HepG2 (cell line): Measurements from ENCODE around the gene DDTL. TPM values are rescaled to one million over a fixed set of nuclear protein-coding genes. Genes with fewer than 3 reads are reported as not detected.

Experiments
- ATAC-seq: fragments of 200-7000 bp; cut with Tn5 transposase; 3 replicates; pipeline ENCODE4 v1.9.1; 2020; ENCODE audit warnings: mild to moderate bottlenecking, moderate library complexity
- BruUV-seq: library from RNA; stranded (reverse); fragments of 400-500 nt; replicated peaks from 2 replicates; lab custom pipeline; 2021; lab: Mats Ljungman, UMichigan
- CTCF ChIA-PET: fragments of 300-600 bp; formaldehyde crosslinking; extraction: SDS; loops from one replicate; lab custom pipeline; 2021; ENCODE audit warnings: low total read pairs, inconsistent platforms, low intra/inter-chr PET ratio; lab: Yijun Ruan, JAX
- POLR2A ChIA-PET: fragments of 350-600 bp; sonication (Branson Sonifier 250); formaldehyde crosslinking; loops from one replicate; lab custom pipeline; 2020; ENCODE audit warnings: antibody characterized with exemption, inconsistent platforms; lab: Yijun Ruan, JAX
- DNase-seq: peaks from one replicate; pipeline ENCODE4 v3.0.0-alpha.2; 2015; ENCODE audit warnings: low spot score
- FAIRE-seq: peaks from 3 replicates; lab custom pipeline; 2011; peaks lifted over from hg19 to GRCh38; lab: Jason Lieb, UNC
- H2AFZ ChIP-seq: one replicate; pipeline ENCODE4 v1.6.1; 2011; ENCODE audit warnings: low read length, inconsistent platforms
- H3K27ac ChIP-seq: fragments of 300-600 bp; 3 replicates; pipeline ENCODE4 v1.8.0; 2011; ENCODE audit warnings: mixed run types, mild to moderate bottlenecking, mixed read lengths, low read length, inconsistent platforms; ENCODE audit not compliant: insufficient read depth; ENCODE audit errors: extremely low read length
- H3K27me3 ChIP-seq, 2 experiments: fragments of 200-600 bp in 1 of 2; 2 replicates in 1 of 2; 3 replicates in 1 of 2; pipeline versions ENCODE4 v1.6.0 to v1.8.0; 2011; ENCODE audit warnings: low read length in 2 of 2, mild to moderate bottlenecking in 2 of 2, moderate library complexity in 2 of 2, inconsistent platforms in 1 of 2; ENCODE audit not compliant: insufficient read depth in 2 of 2, control insufficient read depth in 1 of 2
- H3K36me3 ChIP-seq, 2 experiments: fragments of 200-600 bp in 1 of 2; replicated peaks in 1 of 2; 2 replicates in 1 of 2; 3 replicates in 1 of 2; pipeline versions ENCODE4 v1.5.1 to v1.8.0; 2011; ENCODE audit warnings: low read length in 2 of 2, inconsistent platforms in 1 of 2; ENCODE audit not compliant: insufficient read depth in 2 of 2, control insufficient read depth in 1 of 2
- H3K4me1 ChIP-seq: 2 replicates; pipeline ENCODE4 v1.5.1; 2012; ENCODE audit warnings: low read length, inconsistent platforms; ENCODE audit not compliant: insufficient read depth
- H3K4me2 ChIP-seq: 2 replicates; pipeline ENCODE4 v1.6.0; 2011; ENCODE audit warnings: low read depth, low read length, inconsistent platforms
- H3K4me3 ChIP-seq, 3 experiments: fragments of 200-600 bp in 1 of 3; sonication (generic), shearing (Covaris generic) in 1 of 3; replicated peaks in 1 of 3; 2 replicates each; pipeline ENCODE4 v1.5.1; 2011 to 2016; ENCODE audit warnings: low read length in 3 of 3, inconsistent platforms in 2 of 3, low read depth in 2 of 3, mild to moderate bottlenecking in 2 of 3, control low read depth in 1 of 3, mixed read lengths in 1 of 3; ENCODE audit not compliant: insufficient read depth in 1 of 3
- H3K79me2 ChIP-seq: one replicate; pipeline ENCODE4 v1.6.1; 2011; ENCODE audit warnings: low read length, inconsistent platforms; ENCODE audit not compliant: insufficient read depth
- H3K9ac ChIP-seq: 2 replicates; pipeline ENCODE4 v1.6.0; 2011; ENCODE audit warnings: mild to moderate bottlenecking, low read depth, low read length, inconsistent platforms; ENCODE audit not compliant: insufficient read depth
- H3K9me3 ChIP-seq: 2 replicates; pipeline ENCODE4 v1.5.1; 2012; ENCODE audit warnings: mild to moderate bottlenecking, low read length
- H4K20me1 ChIP-seq: 2 replicates; pipeline ENCODE4 v1.6.0; 2011; ENCODE audit warnings: inconsistent platforms, mild to moderate bottlenecking, low read length, moderate library complexity; ENCODE audit not compliant: insufficient read depth
- ARNT ChIP-seq: fragments of 450-650 bp; IDR thresholded peaks from 2 replicates; pipeline ENCODE4 v1.6.1; 2017
- DR1 ChIP-seq: sonication (generic); formaldehyde crosslinking; IDR thresholded peaks from 2 replicates; pipeline ENCODE4 v1.8.0; 2021; ENCODE audit warnings: mild to moderate bottlenecking, missing genetic modification reagents, inconsistent platforms
- HDAC2 ChIP-seq: sonication (generic); formaldehyde crosslinking; IDR thresholded peaks from 2 replicates; pipeline ENCODE4 v1.4.0; 2020; ENCODE audit warnings: missing genetic modification reagents
- KAT7 ChIP-seq: IDR thresholded peaks from 2 replicates; pipeline ENCODE4 v1.6.1; 2018; ENCODE audit warnings: borderline replicate concordance, missing compliant biosample characterization
- KDM5A ChIP-seq: fragments of 200-600 bp; sonication (generic); IDR thresholded peaks from 2 replicates; pipeline ENCODE4 v1.7.0; 2018; ENCODE audit warnings: antibody characterized with exemption, mild to moderate bottlenecking, low read length, borderline replicate concordance
- MAFF ChIP-seq: IDR thresholded peaks from 2 replicates; pipeline ENCODE4 v1.6.1; 2011; ENCODE audit warnings: low read depth, low read length, improper control_type of control experiment
- NR2F6 ChIP-seq, 2 experiments: IDR thresholded peaks; 2 replicates each; pipeline ENCODE4 v1.6.1; 2016; ENCODE audit warnings: antibody characterized with exemption in 1 of 2, mild to moderate bottlenecking in 1 of 2
- RBM22 ChIP-seq: fragments of 200-400 bp; formaldehyde crosslinking; optimal IDR thresholded peaks from 2 replicates; pipeline ENCODE3; 2017; ENCODE audit warnings: mild to moderate bottlenecking, low read length, moderate library complexity
- SAP130 ChIP-seq: IDR thresholded peaks from 2 replicates; pipeline ENCODE4 v1.6.1; 2016; ENCODE audit warnings: low read depth
- SOX13 ChIP-seq, 3 experiments: fragments of 450-650 bp in 1 of 3; sonication (generic) in 1 of 3; formaldehyde crosslinking in 1 of 3; IDR thresholded peaks in 2 of 3; conservative IDR thresholded peaks in 1 of 3; 2 replicates each; pipeline versions ENCODE4 v1.5.0 to v1.6.1; 2016 to 2020; ENCODE audit warnings: antibody characterized with exemption in 1 of 3, mild to moderate bottlenecking in 1 of 3, missing compliant biosample characterization in 1 of 3, missing genetic modification reagents in 1 of 3, moderate library complexity in 1 of 3
- ZFP41 ChIP-seq: sonication (generic); formaldehyde crosslinking; IDR thresholded peaks from 2 replicates; pipeline ENCODE4 v1.4.0; 2020; ENCODE audit warnings: mild to moderate bottlenecking, missing genetic modification reagents, borderline replicate concordance
- ZNF34 ChIP-seq: sonication (generic); formaldehyde crosslinking; IDR thresholded peaks from 2 replicates; pipeline ENCODE4 v1.4.0; 2020; ENCODE audit warnings: mild to moderate bottlenecking, missing genetic modification reagents, borderline replicate concordance
- ZSCAN9 ChIP-seq: IDR thresholded peaks from 2 replicates; pipeline ENCODE4 v1.6.1; 2016; ENCODE audit warnings: borderline replicate concordance
- WGBS: methylation state at CpG from one replicate; pipeline ENCODE4 v1.1.6; 2017; ENCODE audit warnings: low lambda C conversion rate; 5-methylcytosine and 5-hydroxymethylcytosine counted together
- in situ Hi-C: cut with HindIII; loops from 2 replicates; pipeline ENCODE4 v1.10.0; 2017; ENCODE audit warnings: low pct_unique_long_range_greater_than_20kb; ENCODE audit not compliant: extremely low pct_ligation_motif_present
- intact Hi-C: fragments of 100-400 bp; cut with micrococcal nuclease; formaldehyde crosslinking; loops from one replicate; pipeline ENCODE4 v1.10.0; 2022; ENCODE audit not compliant: unreplicated experiment
- polyA plus RNA-seq, 8 experiments: library from polyadenylated mRNA; depleted of rRNA in 3 of 8; stranded (reverse) in 7 of 8; unstranded in 1 of 8; fragments of >200 nt; fragmentation: Illumina TruSeq in 4 of 8; extraction: Trizol in 4 of 8; gene quantifications; 2 replicates each; pipeline versions ENCODE4 v1.2.1 to v1.2.3, GENCODE V29; 2011 to 2016; ENCODE audit warnings: low read depth in 4 of 8, missing spikeins in 1 of 8, mixed read lengths in 1 of 8; ENCODE audit not compliant: insufficient read depth in 1 of 8
- total RNA-seq, 5 experiments: library from RNA; depleted of rRNA; stranded (reverse); fragments of >200 nt; fragmentation: Illumina TruSeq; extraction: Trizol; gene quantifications; 2 replicates each; pipeline ENCODE4 v1.2.3, GENCODE V29; 2016; ENCODE audit warnings: low read depth in 1 of 5
- TF ChIP-seq, protein P1 (sequence below): sonication (generic); formaldehyde crosslinking; IDR thresholded peaks from 2 replicates; pipeline ENCODE4 v1.4.0; 2020; ENCODE audit warnings: missing genetic modification reagents
- TF ChIP-seq, protein P2 (sequence below): sonication (generic); formaldehyde crosslinking; IDR thresholded peaks from 2 replicates; pipeline ENCODE4 v1.9.0; 2021; ENCODE audit warnings: missing genetic modification reagents, borderline replicate concordance
- TF ChIP-seq, protein P3 (sequence below): sonication (generic); formaldehyde crosslinking; conservative IDR thresholded peaks from 2 replicates; pipeline ENCODE4 v1.4.0; 2020; ENCODE audit warnings: missing genetic modification reagents
- TF ChIP-seq, protein P4 (sequence below): sonication (generic); formaldehyde crosslinking; IDR thresholded peaks from 2 replicates; pipeline ENCODE4 v1.4.0; 2020; ENCODE audit warnings: missing genetic modification reagents; ENCODE audit errors: not compliant biosample characterization

The DDTL gene
- total and polyA plus RNA-seq, 2 of the 13 experiments (the other 11 are each of a cell fraction or from before 2014, with no cell fraction given), result 0.31 TPM; not detected in 1

DNA sequence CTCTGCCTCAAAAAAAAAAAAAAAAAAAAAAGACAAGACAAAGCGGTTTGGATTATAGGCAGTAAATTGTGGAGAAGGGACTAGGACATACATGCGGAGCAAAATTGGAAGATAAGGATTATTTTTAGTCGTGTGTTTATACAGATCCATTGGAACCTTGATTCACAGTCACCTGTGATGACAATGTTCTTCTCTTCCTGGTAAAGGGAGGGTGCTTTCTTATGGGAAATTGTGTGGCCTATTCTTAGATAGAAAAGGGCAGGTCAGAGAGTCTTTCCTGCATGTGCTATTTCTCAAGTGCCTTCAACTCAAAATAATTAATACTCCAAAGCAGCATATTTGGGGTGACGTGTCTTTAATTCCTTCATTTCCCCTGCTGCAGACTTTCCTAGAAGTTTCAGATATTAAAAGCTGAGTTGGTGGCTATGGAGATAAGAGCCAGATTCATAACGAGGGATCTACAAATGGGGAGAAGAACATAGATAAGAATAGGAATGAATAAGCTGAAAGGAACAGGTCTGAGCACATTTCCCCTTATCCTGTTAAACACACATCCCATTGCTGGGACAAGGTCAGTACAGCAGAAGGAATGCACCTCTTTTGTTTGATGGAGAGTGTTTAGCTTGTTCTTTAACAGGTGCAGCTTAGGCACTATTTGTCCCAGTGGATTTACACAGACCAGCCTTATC, 28.2 kb upstream of the DDTL start:
- peak; percentile 98 for ATAC-seq
- peaks cover 18% of the 10 kb centered on the region for H3K4me1 ChIP-seq
- H3K79me2 ChIP-seq, result no peaks in the 10 kb centered on the region
- FAIRE-seq, result peak; percentile 92
- ChIA-PET POLR2A (interaction anchor here (1.0 kb wide), 2 partner anchors 59 to 242 kb away, joined by 3 to 5 read pairs; no protein-coding TSS in a partner anchor), CTCF (no interaction called here)
- no peaks in the 10 kb centered on the region for H3K27me3 ChIP-seq
- in situ Hi-C loops (loop anchor here (5.0 kb wide), 1 partner anchor 69 kb away; the partner anchor contains the start of gene GSTT4), intact Hi-C loops (no loop called here)
- no peak overlapping the region for H3K27ac ChIP-seq
- no peaks in the 10 kb centered on the region for H3K9me3 ChIP-seq
- 50% methylated on average over 5 of the region's 5 CpGs for WGBS
- no peak overlapping the region for H3K9ac ChIP-seq
- peak overlapping the region; percentile 44 for H3K4me2 ChIP-seq
- no peak overlapping the region for H2AFZ ChIP-seq
- no peaks in the 10 kb centered on the region for H4K20me1 ChIP-seq
- BruUV-seq, result no TSS peak
- no peak overlapping the region for H3K4me3 ChIP-seq
- peak; percentile 81 for DNase-seq
- no peaks in the 10 kb centered on the region for H3K36me3 ChIP-seq
- TF ChIP-seq SOX13 (IDR thresholded peaks at IDR 0.05) (no peak), SOX13 (CRISPR knock-in tag; conservative IDR thresholded peaks at IDR 0.05 in 1 of 2, IDR thresholded peaks at IDR 0.05 in 1 of 2) (peak in 1 of 2 experiments; percentile 89; a peak in 2 of 4 replicates), SAP130 (CRISPR knock-in tag) (peak; percentile 26; the same call in 1 of the 2 replicates), MAFF (no peak), HDAC2 (peak; percentile 61; the same call in 1 of the 2 replicates), ZNF34 (CRISPR knock-in tag) (no peak), ZFP41 (CRISPR knock-in tag) (no peak), NR2F6 (IDR thresholded peaks at IDR 0.05) (no peak), NR2F6 (CRISPR knock-in tag; IDR thresholded peaks at IDR 0.05) (0 out of 2 replicates have a peak, but pooled peaks have one; percentile 22), ARNT (no peak), ZSCAN9 (CRISPR knock-in tag) (no peak), RBM22 (no peak), KDM5A (no peak), KAT7 (no peak), DR1 (no peak)
- TF ChIP-seq, protein P1, sequence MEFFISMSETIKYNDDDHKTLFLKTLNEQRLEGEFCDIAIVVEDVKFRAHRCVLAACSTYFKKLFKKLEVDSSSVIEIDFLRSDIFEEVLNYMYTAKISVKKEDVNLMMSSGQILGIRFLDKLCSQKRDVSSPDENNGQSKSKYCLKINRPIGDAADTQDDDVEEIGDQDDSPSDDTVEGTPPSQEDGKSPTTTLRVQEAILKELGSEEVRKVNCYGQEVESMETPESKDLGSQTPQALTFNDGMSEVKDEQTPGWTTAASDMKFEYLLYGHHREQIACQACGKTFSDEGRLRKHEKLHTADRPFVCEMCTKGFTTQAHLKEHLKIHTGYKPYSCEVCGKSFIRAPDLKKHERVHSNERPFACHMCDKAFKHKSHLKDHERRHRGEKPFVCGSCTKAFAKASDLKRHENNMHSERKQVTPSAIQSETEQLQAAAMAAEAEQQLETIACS, result no peak
- TF ChIP-seq, protein P2, sequence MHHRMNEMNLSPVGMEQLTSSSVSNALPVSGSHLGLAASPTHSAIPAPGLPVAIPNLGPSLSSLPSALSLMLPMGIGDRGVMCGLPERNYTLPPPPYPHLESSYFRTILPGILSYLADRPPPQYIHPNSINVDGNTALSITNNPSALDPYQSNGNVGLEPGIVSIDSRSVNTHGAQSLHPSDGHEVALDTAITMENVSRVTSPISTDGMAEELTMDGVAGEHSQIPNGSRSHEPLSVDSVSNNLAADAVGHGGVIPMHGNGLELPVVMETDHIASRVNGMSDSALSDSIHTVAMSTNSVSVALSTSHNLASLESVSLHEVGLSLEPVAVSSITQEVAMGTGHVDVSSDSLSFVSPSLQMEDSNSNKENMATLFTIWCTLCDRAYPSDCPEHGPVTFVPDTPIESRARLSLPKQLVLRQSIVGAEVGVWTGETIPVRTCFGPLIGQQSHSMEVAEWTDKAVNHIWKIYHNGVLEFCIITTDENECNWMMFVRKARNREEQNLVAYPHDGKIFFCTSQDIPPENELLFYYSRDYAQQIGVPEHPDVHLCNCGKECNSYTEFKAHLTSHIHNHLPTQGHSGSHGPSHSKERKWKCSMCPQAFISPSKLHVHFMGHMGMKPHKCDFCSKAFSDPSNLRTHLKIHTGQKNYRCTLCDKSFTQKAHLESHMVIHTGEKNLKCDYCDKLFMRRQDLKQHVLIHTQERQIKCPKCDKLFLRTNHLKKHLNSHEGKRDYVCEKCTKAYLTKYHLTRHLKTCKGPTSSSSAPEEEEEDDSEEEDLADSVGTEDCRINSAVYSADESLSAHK (CRISPR knock-in tag), result no peak
- TF ChIP-seq, protein P3, sequence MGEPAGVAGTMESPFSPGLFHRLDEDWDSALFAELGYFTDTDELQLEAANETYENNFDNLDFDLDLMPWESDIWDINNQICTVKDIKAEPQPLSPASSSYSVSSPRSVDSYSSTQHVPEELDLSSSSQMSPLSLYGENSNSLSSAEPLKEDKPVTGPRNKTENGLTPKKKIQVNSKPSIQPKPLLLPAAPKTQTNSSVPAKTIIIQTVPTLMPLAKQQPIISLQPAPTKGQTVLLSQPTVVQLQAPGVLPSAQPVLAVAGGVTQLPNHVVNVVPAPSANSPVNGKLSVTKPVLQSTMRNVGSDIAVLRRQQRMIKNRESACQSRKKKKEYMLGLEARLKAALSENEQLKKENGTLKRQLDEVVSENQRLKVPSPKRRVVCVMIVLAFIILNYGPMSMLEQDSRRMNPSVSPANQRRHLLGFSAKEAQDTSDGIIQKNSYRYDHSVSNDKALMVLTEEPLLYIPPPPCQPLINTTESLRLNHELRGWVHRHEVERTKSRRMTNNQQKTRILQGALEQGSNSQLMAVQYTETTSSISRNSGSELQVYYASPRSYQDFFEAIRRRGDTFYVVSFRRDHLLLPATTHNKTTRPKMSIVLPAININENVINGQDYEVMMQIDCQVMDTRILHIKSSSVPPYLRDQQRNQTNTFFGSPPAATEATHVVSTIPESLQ, result no peak
- TF ChIP-seq, protein P4, sequence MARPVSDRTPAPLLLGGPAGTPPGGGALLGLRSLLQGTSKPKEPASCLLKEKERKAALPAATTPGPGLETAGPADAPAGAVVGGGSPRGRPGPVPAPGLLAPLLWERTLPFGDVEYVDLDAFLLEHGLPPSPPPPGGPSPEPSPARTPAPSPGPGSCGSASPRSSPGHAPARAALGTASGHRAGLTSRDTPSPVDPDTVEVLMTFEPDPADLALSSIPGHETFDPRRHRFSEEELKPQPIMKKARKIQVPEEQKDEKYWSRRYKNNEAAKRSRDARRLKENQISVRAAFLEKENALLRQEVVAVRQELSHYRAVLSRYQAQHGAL (CRISPR knock-in tag), result no peak
